ENCODE data around the gene FXYD4. TPM values are rescaled to one million over a fixed set of nuclear protein-coding genes. Genes with fewer than 3 reads are reported as not detected.

FXYD4 gene
- total and polyA plus RNA-seq, 2 of the 8 experiments (the other 6 are each of a cell fraction or from before 2014, with no cell fraction given) = not detected

GRCh38 chr10:43350156-43350555 is 21.3 kb upstream of the FXYD4 start:
- Histone ChIP-seq H3K4me1 (replicated peaks in 1 of 4; ENCODE audit: control insufficient read depth in 3 of 4, insufficient read depth in 4 of 4, low read length in 3 of 4) (peaks cover 0 to 10% (median 3%) of the 10 kb centered on the region in 4 experiments; a peak in 4 of 7 replicates), H3K9ac (replicated peaks in 1 of 4; ENCODE audit: extremely low read depth in 1 of 4, low read depth in 3 of 4, low read length in 3 of 4) (no peak overlapping the region), H2BK12ac (ENCODE audit: low read depth, low read length) (no peak overlapping the region), H2AFZ (ENCODE audit: low read length) (no peak overlapping the region), H4K8ac (ENCODE audit: extremely low read depth, insufficient read depth, low read length) (no peak overlapping the region), H2BK5ac (ENCODE audit: low read depth, low read length) (no peak overlapping the region; the same call in 1 of the 2 replicates), H4K20me1 (replicated peaks in 1 of 2; ENCODE audit: control insufficient read depth in 1 of 2, insufficient read depth in 2 of 2, low read length in 2 of 2) (no peaks in the 10 kb centered on the region), H3K4me2 (ENCODE audit: insufficient read depth in 1 of 2, low read depth in 2 of 2, low read length in 2 of 2) (no peak overlapping the region), H3K23ac (ENCODE audit: insufficient read length) (no peak overlapping the region), H2BK15ac (ENCODE audit: low read length) (0 out of 2 replicates have a peak overlapping the region, but pooled peaks have one; percentile 29), H3K27ac (ENCODE audit: low read depth, low read length) (no peak overlapping the region), H3K27me3 (replicated peaks in 1 of 4; ENCODE audit: control insufficient read depth in 3 of 4, extremely low read depth in 1 of 4, insufficient read depth in 3 of 4, low read length in 3 of 4) (no peaks in the 10 kb centered on the region), H3K36me3 (ENCODE audit: control insufficient read depth in 2 of 4, insufficient read depth in 4 of 4, low read length in 3 of 4) (no peaks in the 10 kb centered on the region), H3K18ac (ENCODE audit: extremely low read depth, low read length) (no peak overlapping the region), H2BK120ac (replicated peaks; ENCODE audit: low read depth, low read length) (no peak overlapping the region), H2BK20ac (ENCODE audit: low read length) (no peak overlapping the region), H3K79me2 (ENCODE audit: control insufficient read depth in 1 of 2, insufficient read depth in 2 of 2, low read length in 2 of 2) (no peaks in the 10 kb centered on the region), H3K79me1 (ENCODE audit: low read depth, low read length) (no peaks in the 10 kb centered on the region), H3K56ac (replicated peaks; ENCODE audit: insufficient read length, low read depth, low read length) (no peak overlapping the region), H2AK5ac (ENCODE audit: low read depth, low read length) (no peak overlapping the region), H3K14ac (ENCODE audit: insufficient read length) (no peak overlapping the region), H4K5ac (ENCODE audit: insufficient read length, low read depth, low read length) (no peak overlapping the region), H3K4me3 (ENCODE audit: extremely low read depth in 1 of 4, insufficient read depth in 2 of 4, low read depth in 3 of 4, low read length in 4 of 4) (no peak overlapping the region), H3K23me2 (ENCODE audit: low read depth, low read length) (no peaks in the 10 kb centered on the region), H4K91ac (replicated peaks; ENCODE audit: insufficient read length, low read length) (no peak overlapping the region), H3K9me3 (ENCODE audit: insufficient read depth in 2 of 2, low read depth in 1 of 2, low read length in 1 of 2) (no peaks in the 10 kb centered on the region), H3K4ac (replicated peaks; ENCODE audit: insufficient read length, low read depth, low read length) (no peak overlapping the region)
- POLR2A ChIA-PET (ENCODE audit: partially characterized antibody) = interaction anchor here (1.2 to 1.5 kb wide), 2 partner anchors 13 to 33 kb away, joined by 4 read pairs; no protein-coding TSS in a partner anchor
- CTCF ChIA-PET (ENCODE audit: partially characterized antibody) = interaction anchor here (0.5 to 5.2 kb wide), 8 partner anchors 11 to 93 kb away, joined by 3 to 75 read pairs (median 4); no protein-coding TSS in a partner anchor
- no peak for DNase-seq (ENCODE audit: low read depth in 1 of 2, low spot score in 2 of 2)
- FAIRE-seq = no peak
- 92% methylated on average over 6 of the region's 7 CpGs; no CpG with 5 or more reads in 1 of the 2 experiments for WGBS, 2 experiments (ENCODE audit: extremely low coverage in 1 of 2, insufficient coverage in 1 of 2, insufficient read length in 1 of 2, insufficient replicate concordance in 2 of 2, low coverage in 1 of 2, low lambda C conversion rate in 2 of 2, missing lambda C conversion rate in 1 of 2)
- TF ChIP-seq CREB1 (IDR thresholded peaks at IDR 0.05) = no peak
- TF ChIP-seq EP300 (IDR thresholded peaks at IDR 0.05; ENCODE audit: borderline replicate concordance in 1 of 2, low read depth in 2 of 2, low read length in 2 of 2) = no peak

Measured in H1 (cell line).